ENCODE results near the gene DENND10.

The DENND10 gene

DNA sequence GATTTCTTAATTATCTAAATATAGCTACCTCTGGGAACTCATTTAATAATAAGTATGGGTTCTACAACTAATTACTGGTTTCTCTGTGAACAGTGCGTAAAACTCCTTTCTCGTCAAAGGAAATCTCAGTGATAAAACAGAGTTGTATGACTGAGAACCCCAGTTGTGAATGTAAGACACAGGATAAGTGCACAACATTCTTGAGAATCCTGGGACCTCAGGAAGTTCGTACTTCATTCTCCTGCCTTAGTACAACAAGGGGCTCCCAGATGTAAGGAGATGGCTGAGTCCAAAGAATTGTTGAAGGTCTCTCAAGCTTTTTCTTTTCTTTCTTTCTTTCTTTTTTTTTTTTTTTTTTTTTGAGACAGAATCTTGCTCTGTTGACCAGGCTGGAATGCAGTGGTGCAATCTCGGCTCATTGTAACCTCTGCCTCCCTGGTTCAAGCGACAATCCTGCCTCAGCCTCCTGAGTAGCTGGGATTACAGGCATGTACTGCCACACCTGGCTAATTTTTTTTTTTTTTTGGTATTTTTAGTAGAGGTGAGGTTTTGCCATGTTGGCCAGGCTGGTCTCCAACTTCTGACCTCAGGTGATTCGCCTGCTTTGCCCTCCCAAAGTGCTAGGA, 12.5 kb downstream of the DENND10 start:
- Histone ChIP-seq H3K9ac (ENCODE audit: low read length) (no peak overlapping the region), H3K27ac (ENCODE audit: low read depth, low read length) (no peak overlapping the region), H3K4me1 (ENCODE audit: control insufficient read depth, low read depth, low read length) (no peaks in the 10 kb centered on the region), H2AK5ac (ENCODE audit: low read length) (no peak overlapping the region), H3K4ac (ENCODE audit: low read depth, low read length) (no peak overlapping the region), H2BK15ac (replicated peaks; ENCODE audit: low read depth) (no peak overlapping the region), H4K5ac (ENCODE audit: low read length) (no peak overlapping the region), H3K18ac (ENCODE audit: low read length) (no peak overlapping the region), H3K79me1 (ENCODE audit: low read length) (no peaks in the 10 kb centered on the region), H3K27me3 (ENCODE audit: insufficient read depth, low read length, poor library complexity) (no peaks in the 10 kb centered on the region), H3K36me3 (ENCODE audit: control insufficient read depth, insufficient read depth, low read length) (peaks cover 10% of the 10 kb centered on the region), H3K4me2 (ENCODE audit: low read length) (no peak overlapping the region), H4K8ac (ENCODE audit: low read depth, low read length) (no peak overlapping the region), H3K79me2 (ENCODE audit: control insufficient read depth, insufficient read depth, low read length) (no peaks in the 10 kb centered on the region), H2BK120ac (ENCODE audit: low read depth, low read length) (no peak overlapping the region), H3K23ac (ENCODE audit: low read length) (no peak overlapping the region), H3K4me3 (ENCODE audit: low read length) (no peak overlapping the region), H2BK5ac (ENCODE audit: low read length) (no peak overlapping the region), H3K56ac (ENCODE audit: low read length) (no peak overlapping the region)
- DNase-seq = no peak
- WGBS (ENCODE audit: extremely low coverage, insufficient coverage, low lambda C conversion rate) = no CpG with 5 or more reads among the region's 6 CpGs

- Histone ChIP-seq H2AK5ac (ENCODE audit: low read length) (no peak overlapping the region), H3K4ac (ENCODE audit: low read depth, low read length) (no peak overlapping the region), H3K9ac (ENCODE audit: low read length) (no peak overlapping the region), H3K4me1 (ENCODE audit: control insufficient read depth, low read depth, low read length) (no peaks in the 10 kb centered on the region), H3K79me1 (ENCODE audit: low read length) (no peaks in the 10 kb centered on the region), H3K56ac (ENCODE audit: low read length) (no peak overlapping the region), H2BK120ac (ENCODE audit: low read depth, low read length) (no peak overlapping the region), H4K5ac (ENCODE audit: low read length) (no peak overlapping the region), H3K36me3 (ENCODE audit: control insufficient read depth, insufficient read depth, low read length) (peaks cover 10% of the 10 kb centered on the region), H4K8ac (ENCODE audit: low read depth, low read length) (no peak overlapping the region), H3K4me3 (ENCODE audit: low read length) (no peak overlapping the region), H3K18ac (ENCODE audit: low read length) (no peak overlapping the region), H2BK15ac (replicated peaks; ENCODE audit: low read depth) (no peak overlapping the region), H3K4me2 (ENCODE audit: low read length) (no peak overlapping the region), H3K23ac (ENCODE audit: low read length) (no peak overlapping the region), H3K79me2 (ENCODE audit: control insufficient read depth, insufficient read depth, low read length) (no peaks in the 10 kb centered on the region), H2BK5ac (ENCODE audit: low read length) (no peak overlapping the region), H3K27ac (ENCODE audit: low read depth, low read length) (no peak overlapping the region), H3K27me3 (ENCODE audit: insufficient read depth, low read length, poor library complexity) (no peaks in the 10 kb centered on the region)
- WGBS (ENCODE audit: extremely low coverage, insufficient coverage, low lambda C conversion rate) = no CpG with 5 or more reads among the region's 5 CpGs
- no peak for DNase-seq
Measured at GRCh38 chr10:119118231-119118630, 14.3 kb downstream of the DENND10 start.

GRCh38 chr10:119119400-119119799, 15.5 kb downstream of the DENND10 start:
- Histone ChIP-seq H3K27ac (ENCODE audit: low read depth, low read length) (no peak overlapping the region), H2BK120ac (ENCODE audit: low read depth, low read length) (no peak overlapping the region), H3K56ac (ENCODE audit: low read length) (no peak overlapping the region), H3K27me3 (ENCODE audit: insufficient read depth, low read length, poor library complexity) (no peaks in the 10 kb centered on the region), H2BK15ac (replicated peaks; ENCODE audit: low read depth) (no peak overlapping the region), H3K4me3 (ENCODE audit: low read length) (no peak overlapping the region), H3K79me1 (ENCODE audit: low read length) (no peaks in the 10 kb centered on the region), H3K4me2 (ENCODE audit: low read length) (no peak overlapping the region), H3K4me1 (ENCODE audit: control insufficient read depth, low read depth, low read length) (no peaks in the 10 kb centered on the region), H3K9ac (ENCODE audit: low read length) (no peak overlapping the region), H4K8ac (ENCODE audit: low read depth, low read length) (no peak overlapping the region), H2BK5ac (ENCODE audit: low read length) (no peak overlapping the region), H3K79me2 (ENCODE audit: control insufficient read depth, insufficient read depth, low read length) (no peaks in the 10 kb centered on the region), H4K5ac (ENCODE audit: low read length) (no peak overlapping the region), H3K4ac (ENCODE audit: low read depth, low read length) (no peak overlapping the region), H2AK5ac (ENCODE audit: low read length) (no peak overlapping the region), H3K23ac (ENCODE audit: low read length) (no peak overlapping the region), H3K36me3 (ENCODE audit: control insufficient read depth, insufficient read depth, low read length) (peaks cover 3% of the 10 kb centered on the region), H3K18ac (ENCODE audit: low read length) (no peak overlapping the region)
- no peak for DNase-seq
- no CpG with 5 or more reads among the region's 1 CpG for WGBS (ENCODE audit: extremely low coverage, insufficient coverage, low lambda C conversion rate)

GRCh38 chr10:119120413-119120867, 16.5 kb downstream of the DENND10 start:
- Histone ChIP-seq H3K9ac (ENCODE audit: low read length) (no peak overlapping the region), H3K79me1 (ENCODE audit: low read length) (no peaks in the 10 kb centered on the region), H3K18ac (ENCODE audit: low read length) (no peak overlapping the region), H4K8ac (ENCODE audit: low read depth, low read length) (no peak overlapping the region), H2BK5ac (ENCODE audit: low read length) (no peak overlapping the region), H3K36me3 (ENCODE audit: control insufficient read depth, insufficient read depth, low read length) (peaks cover 3% of the 10 kb centered on the region), H3K79me2 (ENCODE audit: control insufficient read depth, insufficient read depth, low read length) (no peaks in the 10 kb centered on the region), H2AK5ac (ENCODE audit: low read length) (no peak overlapping the region), H3K27ac (ENCODE audit: low read depth, low read length) (no peak overlapping the region), H3K4me1 (ENCODE audit: control insufficient read depth, low read depth, low read length) (no peaks in the 10 kb centered on the region), H2BK120ac (ENCODE audit: low read depth, low read length) (no peak overlapping the region), H3K4me2 (ENCODE audit: low read length) (no peak overlapping the region), H3K27me3 (ENCODE audit: insufficient read depth, low read length, poor library complexity) (no peaks in the 10 kb centered on the region), H3K4me3 (ENCODE audit: low read length) (no peak overlapping the region), H2BK15ac (replicated peaks; ENCODE audit: low read depth) (no peak overlapping the region), H4K5ac (ENCODE audit: low read length) (no peak overlapping the region), H3K23ac (ENCODE audit: low read length) (no peak overlapping the region), H3K4ac (ENCODE audit: low read depth, low read length) (no peak overlapping the region), H3K56ac (ENCODE audit: low read length) (no peak overlapping the region)
- no CpG with 5 or more reads among the region's 4 CpGs for WGBS (ENCODE audit: extremely low coverage, insufficient coverage, low lambda C conversion rate)
- DNase-seq = no peak

- no peaks in the 10 kb centered on the region for H3K79me1 ChIP-seq (ENCODE audit: low read length)
- H2BK5ac ChIP-seq (ENCODE audit: low read length) = no peak overlapping the region
- no peak overlapping the region for H2BK15ac ChIP-seq (replicated peaks; ENCODE audit: low read depth)
- H4K5ac ChIP-seq (ENCODE audit: low read length) = no peak overlapping the region
- H3K4me2 ChIP-seq (ENCODE audit: low read length) = no peak overlapping the region
- no peak overlapping the region for H3K4ac ChIP-seq (ENCODE audit: low read depth, low read length)
- no peaks in the 10 kb centered on the region for H3K79me2 ChIP-seq (ENCODE audit: control insufficient read depth, insufficient read depth, low read length)
- H3K56ac ChIP-seq (ENCODE audit: low read length) = no peak overlapping the region
- no peak overlapping the region for H2AK5ac ChIP-seq (ENCODE audit: low read length)
- no peaks in the 10 kb centered on the region for H3K27me3 ChIP-seq (ENCODE audit: insufficient read depth, low read length, poor library complexity)
- H3K4me3 ChIP-seq (ENCODE audit: low read length) = no peak overlapping the region
- DNase-seq = no peak
- H3K4me1 ChIP-seq (ENCODE audit: control insufficient read depth, low read depth, low read length) = no peaks in the 10 kb centered on the region
- H2BK120ac ChIP-seq (ENCODE audit: low read depth, low read length) = no peak overlapping the region
- H3K9ac ChIP-seq (ENCODE audit: low read length) = no peak overlapping the region
- no CpG with 5 or more reads among the region's 2 CpGs for WGBS (ENCODE audit: extremely low coverage, insufficient coverage, low lambda C conversion rate)
- H4K8ac ChIP-seq (ENCODE audit: low read depth, low read length) = no peak overlapping the region
- H3K27ac ChIP-seq (ENCODE audit: low read depth, low read length) = no peak overlapping the region
- H3K18ac ChIP-seq (ENCODE audit: low read length) = no peak overlapping the region
- no peak overlapping the region for H3K23ac ChIP-seq (ENCODE audit: low read length)
- H3K36me3 ChIP-seq (ENCODE audit: control insufficient read depth, insufficient read depth, low read length) = peaks cover 3% of the 10 kb centered on the region
Measured at GRCh38 chr10:119120875-119121274, 17.0 kb downstream of the DENND10 start.

- no CpG with 5 or more reads among the region's 2 CpGs for WGBS (ENCODE audit: extremely low coverage, insufficient coverage, low lambda C conversion rate)
- peaks cover 2% of the 10 kb centered on the region for H3K36me3 ChIP-seq (ENCODE audit: control insufficient read depth, insufficient read depth, low read length)
Measured at GRCh38 chr10:119125942-119126341, 22.0 kb downstream of the DENND10 start.

More at GRCh38 chr10:119125942-119126341, 22.0 kb downstream of the DENND10 start:
- Histone ChIP-seq H2BK120ac (ENCODE audit: low read depth, low read length) (no peak overlapping the region), H2BK5ac (ENCODE audit: low read length) (no peak overlapping the region), H3K4me1 (ENCODE audit: control insufficient read depth, low read depth, low read length) (no peaks in the 10 kb centered on the region), H3K9ac (ENCODE audit: low read length) (no peak overlapping the region), H3K4me2 (ENCODE audit: low read length) (no peak overlapping the region), H3K27me3 (ENCODE audit: insufficient read depth, low read length, poor library complexity) (no peaks in the 10 kb centered on the region), H4K5ac (ENCODE audit: low read length) (no peak overlapping the region), H3K4ac (ENCODE audit: low read depth, low read length) (no peak overlapping the region), H3K27ac (ENCODE audit: low read depth, low read length) (no peak overlapping the region), H3K79me1 (ENCODE audit: low read length) (no peaks in the 10 kb centered on the region), H4K8ac (ENCODE audit: low read depth, low read length) (no peak overlapping the region), H3K4me3 (ENCODE audit: low read length) (no peak overlapping the region), H2BK15ac (replicated peaks; ENCODE audit: low read depth) (no peak overlapping the region), H2AK5ac (ENCODE audit: low read length) (no peak overlapping the region), H3K18ac (ENCODE audit: low read length) (no peak overlapping the region), H3K79me2 (ENCODE audit: control insufficient read depth, insufficient read depth, low read length) (no peaks in the 10 kb centered on the region), H3K56ac (ENCODE audit: low read length) (no peak overlapping the region), H3K23ac (ENCODE audit: low read length) (no peak overlapping the region)
- no peak for DNase-seq
